ENCODE data around the gene MAP2K5. TPM values are rescaled to one million over a fixed set of nuclear protein-coding genes. Genes with fewer than 3 reads are reported as not detected.

Gene MAP2K5
- polyA plus RNA-seq, 1 donor = 23.6 TPM

DNA sequence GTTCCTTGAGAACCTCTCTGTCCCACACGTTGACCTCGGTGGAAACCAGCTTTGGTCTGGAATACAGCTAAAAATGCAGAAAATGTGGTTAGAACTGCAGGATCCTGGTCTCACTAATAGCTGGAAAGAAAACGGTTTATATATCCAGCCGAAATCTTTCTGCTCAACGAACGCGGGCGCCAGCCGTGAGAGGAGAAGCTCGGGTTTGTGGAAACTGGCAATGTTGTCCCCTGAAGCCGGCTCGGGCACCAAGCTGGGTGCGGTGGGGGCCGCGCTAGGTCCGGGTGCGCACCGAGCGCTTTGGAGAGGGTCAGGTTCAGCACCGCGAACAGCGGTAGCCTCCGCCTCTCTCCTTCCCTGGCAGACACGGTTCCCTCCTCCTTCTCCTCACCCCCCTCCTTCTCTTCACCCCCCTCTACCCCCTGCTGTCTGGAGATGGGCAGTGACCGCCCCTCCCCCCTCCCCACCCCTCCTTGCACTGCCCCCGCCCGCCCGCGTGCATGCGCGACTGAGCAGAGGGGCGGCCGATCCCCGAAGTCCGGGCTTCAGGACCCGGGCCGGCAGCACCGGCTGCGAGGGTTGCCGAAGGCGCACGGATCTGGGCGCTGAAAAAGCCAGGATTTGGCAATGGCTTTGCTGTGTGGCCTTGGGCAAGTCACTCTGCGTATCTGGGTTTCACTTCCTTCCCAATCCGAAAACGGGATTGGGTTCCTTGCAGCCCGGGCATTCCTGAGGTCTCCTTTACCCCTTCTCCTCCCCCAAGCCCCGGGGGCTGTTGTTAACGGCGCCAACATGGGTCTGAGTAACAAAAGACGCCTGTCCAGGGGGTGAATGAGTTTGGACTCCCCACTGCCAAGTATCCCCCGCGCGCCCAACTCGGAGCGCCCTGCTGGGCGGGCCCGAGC, 282.7 kb downstream of the MAP2K5 start, which contains the start of gene SKOR1:
TSS of gene SKOR1 (plus strand) at position 534 of the 905 bp plus-strand sequence. CDS start at position 628, 94 bp downstream.
- no peak for DNase-seq

DNA sequence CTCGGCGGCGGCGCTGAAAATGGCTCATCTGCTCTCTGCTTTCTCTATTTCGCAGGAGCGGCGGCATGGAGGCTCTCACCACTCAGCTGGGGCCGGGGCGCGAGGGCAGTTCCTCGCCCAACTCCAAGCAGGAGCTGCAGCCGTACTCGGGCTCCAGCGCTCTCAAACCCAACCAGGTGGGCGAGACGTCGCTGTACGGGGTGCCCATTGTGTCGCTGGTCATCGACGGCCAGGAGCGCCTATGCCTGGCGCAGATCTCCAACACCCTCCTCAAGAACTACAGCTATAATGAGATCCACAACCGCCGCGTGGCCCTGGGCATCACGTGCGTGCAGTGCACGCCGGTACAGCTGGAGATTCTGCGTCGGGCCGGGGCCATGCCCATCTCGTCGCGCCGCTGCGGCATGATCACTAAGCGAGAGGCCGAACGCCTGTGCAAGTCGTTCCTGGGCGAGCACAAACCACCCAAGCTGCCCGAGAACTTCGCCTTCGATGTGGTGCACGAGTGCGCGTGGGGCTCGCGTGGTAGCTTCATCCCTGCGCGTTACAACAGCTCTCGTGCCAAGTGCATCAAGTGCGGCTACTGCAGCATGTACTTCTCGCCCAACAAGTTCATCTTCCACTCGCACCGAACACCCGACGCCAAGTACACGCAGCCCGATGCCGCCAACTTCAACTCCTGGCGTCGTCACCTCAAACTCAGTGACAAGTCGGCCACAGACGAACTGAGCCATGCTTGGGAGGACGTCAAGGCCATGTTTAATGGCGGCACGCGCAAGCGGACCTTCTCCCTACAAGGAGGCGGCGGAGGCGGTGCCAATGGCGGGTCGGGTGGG, 283.6 kb downstream of the MAP2K5 start:
- no peak for DNase-seq

DNA sequence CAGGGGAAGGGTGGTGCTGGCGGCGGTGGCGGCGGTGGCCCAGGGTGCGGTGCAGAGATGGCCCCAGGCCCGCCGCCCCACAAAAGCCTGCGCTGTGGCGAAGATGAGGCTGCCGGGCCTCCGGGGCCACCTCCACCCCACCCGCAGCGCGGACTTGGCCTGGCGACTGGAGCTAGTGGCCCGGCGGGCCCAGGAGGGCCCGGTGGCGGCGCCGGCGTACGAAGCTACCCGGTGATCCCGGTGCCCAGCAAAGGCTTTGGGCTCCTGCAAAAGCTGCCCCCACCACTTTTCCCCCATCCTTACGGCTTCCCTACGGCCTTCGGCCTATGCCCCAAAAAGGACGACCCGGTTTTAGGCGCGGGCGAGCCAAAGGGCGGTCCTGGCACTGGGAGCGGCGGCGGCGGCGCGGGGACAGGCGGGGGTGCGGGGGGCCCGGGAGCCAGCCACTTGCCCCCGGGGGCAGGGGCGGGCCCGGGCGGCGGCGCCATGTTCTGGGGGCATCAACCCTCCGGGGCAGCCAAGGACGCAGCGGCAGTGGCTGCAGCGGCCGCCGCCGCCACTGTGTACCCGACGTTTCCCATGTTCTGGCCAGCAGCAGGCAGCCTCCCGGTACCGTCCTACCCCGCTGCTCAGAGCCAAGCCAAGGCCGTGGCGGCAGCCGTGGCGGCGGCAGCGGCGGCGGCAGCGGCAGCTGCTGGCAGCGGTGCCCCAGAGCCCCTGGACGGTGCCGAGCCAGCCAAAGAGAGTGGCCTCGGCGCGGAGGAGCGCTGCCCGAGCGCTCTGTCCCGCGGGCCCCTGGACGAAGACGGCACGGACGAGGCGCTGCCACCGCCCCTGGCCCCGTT, 284.4 kb downstream of the MAP2K5 start:
- no peak for DNase-seq

DNA sequence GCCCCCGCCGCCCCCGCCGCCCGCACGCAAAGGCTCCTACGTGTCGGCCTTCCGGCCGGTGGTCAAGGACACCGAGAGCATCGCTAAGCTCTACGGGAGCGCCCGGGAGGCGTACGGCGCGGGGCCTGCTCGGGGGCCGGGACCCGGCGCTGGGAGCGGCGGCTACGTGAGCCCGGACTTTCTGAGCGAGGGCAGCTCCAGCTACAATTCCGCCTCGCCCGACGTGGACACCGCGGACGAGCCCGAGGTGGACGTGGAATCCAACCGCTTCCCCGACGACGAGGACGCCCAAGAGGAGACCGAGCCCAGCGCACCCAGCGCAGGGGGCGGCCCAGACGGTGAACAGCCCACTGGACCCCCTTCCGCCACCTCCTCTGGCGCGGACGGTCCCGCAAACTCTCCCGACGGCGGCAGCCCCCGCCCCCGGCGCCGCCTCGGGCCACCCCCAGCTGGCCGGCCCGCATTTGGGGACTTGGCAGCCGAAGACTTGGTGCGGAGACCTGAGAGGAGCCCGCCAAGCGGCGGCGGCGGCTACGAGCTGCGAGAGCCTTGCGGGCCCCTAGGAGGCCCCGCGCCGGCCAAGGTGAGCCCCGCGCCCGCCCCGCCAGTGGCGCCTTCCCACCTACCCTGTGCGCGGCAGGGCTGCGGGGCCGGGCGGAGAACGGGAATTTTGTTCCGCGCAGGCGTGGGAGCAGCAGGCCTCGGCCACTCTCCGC, 285.2 kb downstream of the MAP2K5 start:
- DNase-seq = no peak

DNA sequence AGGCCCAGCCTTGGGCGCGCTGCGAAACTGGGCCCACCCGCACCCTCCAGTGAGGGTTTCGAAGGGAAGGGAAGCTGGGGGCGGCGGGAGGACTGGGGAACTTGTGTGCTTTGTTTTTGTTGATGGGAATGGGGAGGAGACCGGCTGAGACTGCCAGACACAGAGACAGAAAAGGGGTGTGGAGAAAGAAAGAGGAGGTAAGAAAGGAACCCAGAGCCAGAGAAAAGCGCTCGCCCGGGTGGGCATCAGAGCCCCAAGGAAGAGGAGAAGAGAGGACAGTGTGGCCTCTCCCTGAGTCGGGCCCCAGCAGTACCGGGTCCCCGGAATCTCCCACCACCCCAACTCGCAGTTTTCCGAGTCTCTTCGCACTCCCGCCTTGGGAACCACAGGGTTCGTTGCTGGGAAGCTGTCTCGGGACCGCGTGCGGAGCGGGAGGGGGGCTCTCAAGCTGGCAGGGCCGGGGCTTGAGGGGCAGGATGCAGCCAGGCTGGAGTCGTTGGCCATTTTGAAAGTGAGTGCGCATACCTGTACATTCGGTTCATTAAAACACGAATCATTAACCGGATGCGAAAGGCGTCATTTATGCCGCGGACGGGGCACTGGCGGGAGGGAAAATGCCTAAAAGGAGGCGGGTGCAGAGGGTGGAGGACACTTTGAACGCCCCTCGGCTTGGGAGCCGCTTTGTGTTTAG, 285.9 kb downstream of the MAP2K5 start:
- no peak for DNase-seq

DNA sequence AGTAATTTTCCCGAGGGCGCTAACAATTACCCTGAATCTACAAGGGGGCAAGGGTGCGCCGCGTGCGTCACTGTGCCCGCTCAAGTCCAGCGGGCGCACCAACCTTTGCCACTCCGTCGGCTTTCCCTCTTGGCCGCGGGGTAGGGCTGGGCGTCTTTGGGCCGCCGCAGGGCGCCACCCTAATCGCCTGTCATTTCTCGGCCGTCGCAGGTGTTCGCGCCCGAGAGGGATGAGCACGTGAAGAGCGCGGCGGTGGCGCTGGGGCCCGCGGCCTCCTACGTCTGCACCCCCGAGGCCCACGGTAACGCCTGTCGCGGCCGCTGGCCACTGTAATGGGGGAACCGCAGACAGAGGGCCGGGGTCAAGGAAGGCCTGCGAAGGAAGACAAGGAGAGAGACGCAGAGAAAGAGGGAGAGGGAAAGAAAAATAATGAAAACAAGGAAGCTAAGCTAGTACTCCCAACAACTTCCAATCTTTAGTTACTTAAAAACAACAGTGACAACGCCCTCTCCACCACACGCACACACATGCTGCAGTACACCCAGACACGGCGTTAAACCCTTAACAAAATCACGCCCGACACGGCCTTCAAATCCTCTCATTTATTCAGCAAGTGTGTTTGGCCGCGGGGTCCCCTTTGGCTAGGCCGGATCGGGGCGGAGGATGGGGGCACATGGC, 286.6 kb downstream of the MAP2K5 start:
- DNase-seq = no peak

DNA sequence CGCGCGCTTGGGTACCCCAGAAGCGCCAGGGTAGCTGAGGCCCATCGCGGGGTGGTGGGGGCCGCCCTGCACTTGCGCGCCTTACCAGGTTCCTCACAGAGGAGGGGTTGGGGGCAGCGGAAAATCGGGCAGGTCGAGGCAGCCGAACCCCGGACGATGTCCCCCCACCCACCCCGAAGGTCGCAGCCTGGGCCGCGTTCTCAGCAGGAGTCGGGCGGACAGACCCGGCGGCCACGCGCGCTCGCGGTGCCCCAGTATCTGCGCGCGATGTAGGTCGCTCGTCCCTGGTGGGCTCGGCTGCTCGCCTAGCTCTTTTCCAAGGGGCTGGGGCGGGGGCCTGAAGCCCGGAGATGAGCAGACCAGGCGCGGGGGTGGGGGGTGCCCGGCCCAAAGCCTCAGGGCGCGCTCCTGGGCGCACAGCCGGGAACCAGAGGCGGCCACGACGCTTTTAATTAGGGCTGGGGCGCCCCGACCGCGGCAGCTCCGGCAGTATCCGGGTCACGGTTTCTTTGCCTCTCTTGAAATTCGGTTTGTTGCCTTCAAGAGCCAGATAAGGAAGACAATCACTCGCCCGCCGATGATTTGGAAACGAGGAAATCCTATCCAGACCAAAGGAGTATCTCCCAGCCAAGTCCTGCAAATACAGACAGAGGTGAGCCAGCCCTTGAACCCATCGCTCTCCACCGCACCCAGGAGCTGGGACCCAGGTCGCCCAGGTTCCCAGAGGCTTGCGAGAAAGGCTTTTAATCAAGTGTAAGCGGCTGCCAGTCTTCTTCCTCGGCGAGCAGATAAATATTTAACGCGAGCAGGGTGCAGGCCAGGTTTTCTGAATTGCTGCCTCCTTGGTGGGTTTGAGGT, 287.4 kb downstream of the MAP2K5 start:
- no peak for DNase-seq

DNA sequence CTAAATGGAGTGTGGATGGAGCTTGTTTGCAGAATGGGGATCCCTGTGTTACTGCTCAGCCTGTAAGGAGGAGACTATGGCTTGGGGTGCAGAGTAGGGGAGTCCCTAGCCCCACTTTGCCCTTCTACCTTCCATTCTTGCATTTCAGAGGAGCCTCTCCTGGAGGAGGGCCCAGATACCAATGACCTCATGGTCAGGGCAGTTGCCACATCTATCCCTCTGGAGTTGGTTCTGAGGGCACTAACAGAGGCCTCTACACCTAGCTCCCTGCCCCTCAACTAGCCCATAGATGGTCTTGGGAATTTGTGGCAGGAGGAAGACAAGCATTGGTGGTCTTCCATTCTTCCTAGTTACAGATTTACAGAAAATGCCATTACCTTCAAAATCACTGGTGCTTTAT, 288.9 kb downstream of the MAP2K5 start:
- no peak for DNase-seq

DNA sequence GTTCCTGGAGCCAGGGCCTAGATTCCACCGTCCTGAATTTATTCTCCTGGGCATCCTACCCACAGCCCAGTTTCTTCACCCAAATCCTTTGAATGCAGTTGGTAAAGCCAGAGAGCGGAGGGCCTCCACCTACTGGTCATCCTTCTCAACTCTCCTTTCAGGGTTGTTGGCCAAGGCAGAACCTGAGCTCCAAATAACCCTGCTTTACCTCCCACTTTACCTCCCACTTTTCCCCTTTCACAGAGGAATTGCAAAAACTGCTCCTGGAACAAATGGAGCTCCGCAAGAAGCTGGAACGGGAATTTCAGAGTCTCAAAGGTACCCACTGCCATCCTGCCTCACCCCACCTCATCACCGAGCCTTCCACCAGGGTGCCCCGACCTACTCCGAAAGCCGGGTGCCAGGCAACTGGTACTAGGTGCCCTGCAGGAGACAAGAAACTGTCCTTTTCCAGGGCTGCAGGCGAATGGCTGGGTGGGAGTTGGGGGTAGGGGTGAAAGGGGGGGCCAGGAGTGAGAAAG, 289.6 kb downstream of the MAP2K5 start:
- DNase-seq = no peak

DNA sequence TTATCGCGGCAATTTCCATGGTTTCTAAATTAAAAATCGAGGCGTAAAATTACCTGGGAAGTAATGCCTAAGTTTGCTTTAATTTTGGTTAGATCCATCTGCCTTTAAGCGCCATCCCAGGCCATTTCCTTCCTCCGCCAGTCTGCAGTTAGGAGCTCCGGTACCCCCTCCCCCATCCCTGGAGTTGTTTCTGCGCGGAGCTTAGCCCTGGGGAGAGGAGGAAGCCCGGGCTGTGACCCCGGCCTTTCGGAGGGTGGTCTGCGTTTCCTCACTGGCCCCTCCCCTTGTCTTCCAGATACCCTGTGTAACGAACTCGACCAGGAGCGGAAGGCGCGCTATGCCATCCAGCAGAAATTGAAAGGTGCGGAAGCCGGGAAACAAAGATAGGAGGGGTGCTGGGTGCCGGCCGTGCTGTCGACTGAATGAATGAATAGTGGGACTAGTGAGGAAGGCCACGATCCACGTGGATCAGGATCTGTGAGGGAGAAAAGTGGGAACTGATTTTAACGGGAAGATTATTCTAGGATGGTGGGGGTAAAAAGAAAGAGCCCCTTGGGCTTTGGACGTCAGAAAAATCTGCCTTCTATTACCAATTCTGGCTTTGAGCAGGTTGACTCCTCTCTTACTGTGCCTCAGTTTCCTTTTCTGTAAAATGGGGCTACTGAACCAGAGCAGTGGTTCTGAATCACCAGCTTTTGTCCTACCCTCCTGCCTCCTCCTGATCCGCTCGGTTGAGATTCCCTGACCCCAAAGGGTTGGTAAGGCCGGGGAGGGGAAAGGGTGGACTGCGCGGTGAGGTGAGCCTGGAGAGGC, 290.6 kb downstream of the MAP2K5 start:
- DNase-seq = no peak

DNA sequence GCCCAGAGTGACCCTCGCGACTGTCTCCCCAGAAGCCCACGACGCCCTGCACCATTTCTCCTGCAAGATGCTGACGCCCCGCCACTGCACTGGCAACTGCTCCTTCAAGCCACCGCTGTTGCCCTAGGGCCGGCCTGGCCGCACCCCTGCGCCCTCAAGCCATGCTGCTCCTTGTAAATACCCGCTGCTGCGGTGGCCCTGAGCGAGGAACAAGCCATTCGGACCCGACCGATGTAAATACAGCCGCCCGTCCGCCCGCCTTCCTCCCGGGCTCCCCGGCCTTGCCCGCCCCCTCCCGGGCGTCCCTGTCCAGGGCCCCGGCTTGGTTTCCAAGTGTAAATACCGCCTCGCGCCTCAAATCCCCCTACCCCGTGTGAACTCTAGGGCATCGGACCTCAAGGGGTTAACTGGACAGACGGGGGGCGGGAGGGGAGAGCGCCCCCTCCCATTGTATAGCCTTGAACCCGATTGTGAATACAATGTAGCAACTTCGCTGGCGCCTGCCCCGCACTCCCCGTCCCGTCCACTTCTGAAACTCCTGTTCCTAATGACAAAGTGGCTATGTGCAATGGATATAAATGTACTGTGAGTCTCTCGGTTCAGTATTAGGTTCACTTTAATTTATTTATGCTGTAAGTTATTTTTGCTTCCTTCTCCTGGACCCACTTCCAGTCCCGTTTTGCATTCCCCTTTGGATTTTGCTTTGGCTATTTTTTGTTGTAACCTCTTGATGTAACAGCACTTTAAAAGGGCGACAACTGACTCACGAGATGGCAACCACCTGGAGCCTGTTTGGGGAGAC, 291.4 kb downstream of the MAP2K5 start:
- DNase-seq = peak; percentile 59

DNA sequence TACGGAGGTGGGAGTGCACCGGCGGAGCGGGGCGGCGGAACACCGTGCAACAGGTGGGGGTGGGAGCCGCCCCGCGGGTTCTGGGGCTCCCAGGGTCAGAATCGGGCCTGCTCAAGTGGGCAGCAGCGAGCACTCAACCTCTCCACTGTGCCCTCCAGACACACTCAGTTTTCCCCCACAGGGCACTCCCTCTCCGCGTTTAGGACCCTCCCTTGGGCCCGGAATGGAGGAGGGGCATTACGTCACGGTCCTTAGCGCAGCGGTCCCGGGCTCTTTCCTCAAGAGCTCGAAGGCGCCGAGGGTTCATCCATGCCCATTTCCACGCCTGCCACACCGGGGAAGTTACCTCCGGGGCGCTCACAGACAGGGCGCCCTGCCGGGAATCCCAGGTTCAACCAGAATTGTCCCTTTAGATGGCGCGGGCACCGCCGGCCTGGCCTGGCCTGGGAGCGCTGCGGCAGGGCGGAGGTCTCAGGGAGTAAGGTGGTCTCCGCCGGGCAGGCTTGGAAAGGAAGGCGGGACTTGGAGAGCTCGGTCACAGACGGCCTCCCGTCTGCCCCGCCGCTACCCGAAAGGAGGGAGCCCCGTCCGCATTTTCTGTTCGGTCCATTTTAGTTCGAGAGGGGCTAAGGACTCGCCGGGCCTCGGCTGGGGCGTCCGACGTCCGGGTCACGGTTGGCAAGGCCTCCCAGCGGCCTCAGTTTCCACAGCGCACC, 292.2 kb downstream of the MAP2K5 start:
- no peak for DNase-seq

DNA sequence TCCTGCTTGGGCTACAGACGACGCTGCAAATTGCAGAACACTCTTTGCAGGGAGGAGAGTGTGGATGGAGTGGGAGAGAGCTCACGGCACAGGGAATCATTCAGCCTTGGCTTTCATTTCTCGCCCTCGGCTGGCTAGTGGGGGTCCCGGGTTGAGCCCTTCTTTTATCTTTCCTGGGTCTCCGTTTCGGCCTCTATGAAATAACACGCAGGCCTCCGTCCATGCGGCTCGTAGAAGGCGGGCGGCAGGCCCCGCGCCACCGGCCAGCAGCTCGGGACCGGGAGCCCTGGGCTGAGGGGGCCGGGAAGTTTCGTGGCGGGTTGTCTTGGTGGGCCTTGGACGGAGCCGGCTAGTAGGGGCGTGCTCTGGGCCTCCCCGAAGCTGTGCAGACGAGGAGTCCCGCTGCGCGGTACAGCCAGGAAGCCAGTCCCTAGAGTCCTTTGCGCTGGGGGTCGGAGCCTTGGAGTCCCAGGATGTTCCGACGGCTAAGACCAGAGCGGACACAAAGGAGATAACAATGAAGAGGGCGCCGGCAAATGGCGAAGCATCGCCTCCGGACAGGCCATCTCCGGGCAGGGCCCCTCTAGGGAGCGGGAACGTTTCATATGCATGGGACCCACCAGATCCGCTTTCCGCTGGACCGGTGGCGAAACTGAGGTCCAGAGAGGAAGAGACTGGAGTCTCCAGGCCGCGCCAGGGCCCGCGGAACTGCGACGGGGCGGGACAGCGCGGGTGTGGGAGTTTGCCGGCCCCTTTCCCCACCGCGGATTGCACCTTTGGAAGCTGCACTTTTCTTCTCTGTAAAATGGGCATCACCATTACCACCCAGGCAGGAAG, 293.0 kb downstream of the MAP2K5 start:
- no peak for DNase-seq

DNA sequence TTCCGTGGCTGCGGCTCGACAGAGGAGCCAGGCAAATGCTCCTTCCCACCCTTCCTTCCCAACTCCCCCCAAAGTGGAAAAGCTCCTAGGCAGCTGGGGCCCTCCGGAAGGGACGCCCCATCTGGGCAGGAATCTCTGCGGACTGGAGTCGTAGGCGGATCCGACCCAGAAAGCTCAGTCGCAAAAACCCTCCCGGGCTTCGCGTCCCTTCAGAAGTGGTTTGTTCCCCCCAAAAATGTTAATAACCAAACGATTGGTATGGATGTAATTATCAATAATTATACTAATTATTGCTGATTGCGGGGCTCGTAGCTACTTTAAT, 293.6 kb downstream of the MAP2K5 start:
- DNase-seq = no peak

DNA sequence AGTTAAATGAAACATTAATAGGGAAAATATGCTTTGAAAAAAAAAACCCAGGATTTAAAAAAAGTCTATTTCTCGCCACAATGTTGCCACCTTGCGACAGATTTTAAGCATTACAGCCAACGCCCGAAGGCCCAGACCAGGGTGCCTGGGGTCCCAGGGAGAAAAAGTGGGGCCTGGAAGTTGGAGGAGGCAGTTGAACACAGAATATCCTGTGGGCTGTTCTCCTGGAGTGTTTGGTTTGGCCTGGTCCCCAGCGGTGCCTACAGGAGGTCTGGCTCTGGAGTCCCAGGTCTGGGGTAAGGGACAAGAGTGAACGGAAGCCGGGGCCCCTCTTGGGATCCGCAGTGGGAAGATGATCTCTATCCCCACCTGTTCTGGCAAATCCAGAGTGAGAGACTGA, 294.0 kb downstream of the MAP2K5 start:
- no peak for DNase-seq

DNA sequence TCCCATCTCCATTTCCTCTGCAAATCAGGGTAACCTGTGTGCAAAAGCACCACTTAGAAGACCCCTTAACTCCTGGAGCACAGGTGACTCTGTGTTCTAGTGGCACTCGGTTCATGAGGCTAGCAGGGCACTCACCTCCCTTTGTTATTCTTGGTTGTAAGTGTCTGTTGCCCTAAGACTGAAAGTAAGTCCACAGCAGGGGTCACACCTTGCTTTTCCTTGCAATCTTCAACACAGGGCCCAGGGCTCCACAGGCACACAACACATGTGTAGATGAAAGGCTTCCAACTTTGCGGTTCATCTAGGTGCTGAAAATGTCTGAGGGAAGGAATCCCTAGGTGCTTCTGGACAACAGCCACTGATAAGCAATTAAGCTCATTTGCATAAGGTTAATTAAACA, 294.5 kb downstream of the MAP2K5 start:
- DNase-seq = no peak
